ENCODE measurements around the gene TYW1B.
"Not testable (repeated sequence)": the region's sequence is repeated elsewhere in the genome, so short reads cannot be mapped to it uniquely, and the experiment has no call there.

DNA sequence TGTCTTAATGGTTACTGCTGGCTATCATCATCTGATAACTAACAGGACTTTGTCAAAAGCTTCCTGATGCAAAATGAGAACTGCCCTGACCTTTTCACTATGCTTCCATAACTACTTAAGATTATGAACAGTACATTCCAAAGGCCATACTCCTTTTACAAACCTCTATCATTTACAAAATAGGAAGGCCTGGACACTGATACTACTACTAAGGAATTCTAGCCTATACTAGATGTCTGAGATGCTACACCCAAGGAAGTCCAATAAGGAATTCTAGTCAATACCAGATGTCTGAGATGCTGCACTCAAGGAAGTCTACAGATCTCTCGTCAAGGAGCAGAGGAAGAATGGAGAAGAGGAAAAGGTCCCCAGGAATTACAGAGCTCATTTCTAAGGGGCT, 130.9 kb downstream of the TYW1B start:
- TF ChIP-seq ZFX (IDR thresholded peaks at IDR 0.05): not testable (repeated sequence)
- TF ChIP-seq, protein P1, sequence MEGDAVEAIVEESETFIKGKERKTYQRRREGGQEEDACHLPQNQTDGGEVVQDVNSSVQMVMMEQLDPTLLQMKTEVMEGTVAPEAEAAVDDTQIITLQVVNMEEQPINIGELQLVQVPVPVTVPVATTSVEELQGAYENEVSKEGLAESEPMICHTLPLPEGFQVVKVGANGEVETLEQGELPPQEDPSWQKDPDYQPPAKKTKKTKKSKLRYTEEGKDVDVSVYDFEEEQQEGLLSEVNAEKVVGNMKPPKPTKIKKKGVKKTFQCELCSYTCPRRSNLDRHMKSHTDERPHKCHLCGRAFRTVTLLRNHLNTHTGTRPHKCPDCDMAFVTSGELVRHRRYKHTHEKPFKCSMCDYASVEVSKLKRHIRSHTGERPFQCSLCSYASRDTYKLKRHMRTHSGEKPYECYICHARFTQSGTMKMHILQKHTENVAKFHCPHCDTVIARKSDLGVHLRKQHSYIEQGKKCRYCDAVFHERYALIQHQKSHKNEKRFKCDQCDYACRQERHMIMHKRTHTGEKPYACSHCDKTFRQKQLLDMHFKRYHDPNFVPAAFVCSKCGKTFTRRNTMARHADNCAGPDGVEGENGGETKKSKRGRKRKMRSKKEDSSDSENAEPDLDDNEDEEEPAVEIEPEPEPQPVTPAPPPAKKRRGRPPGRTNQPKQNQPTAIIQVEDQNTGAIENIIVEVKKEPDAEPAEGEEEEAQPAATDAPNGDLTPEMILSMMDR (conservative IDR thresholded peaks at IDR 0.05): not testable (repeated sequence)
